Colon (tissue), 2 donors: ENCODE results near the gene RPS15.

Experiments used
- FAIRE-seq: peaks from 2 replicates; lab custom pipeline; 2012; peaks lifted over from hg19 to GRCh38; lab: Jason Lieb, UNC
- donor health status: control.
- donor health status: control.

RPS15 gene

GRCh38 chr19:1453525-1454364 is 15.5 kb downstream of the RPS15 start:
- FAIRE-seq, result no peak

- FAIRE-seq, result no peak
These were observed 16.8 kb downstream of the RPS15 start for GRCh38 chr19:1455002-1455335.

DNA sequence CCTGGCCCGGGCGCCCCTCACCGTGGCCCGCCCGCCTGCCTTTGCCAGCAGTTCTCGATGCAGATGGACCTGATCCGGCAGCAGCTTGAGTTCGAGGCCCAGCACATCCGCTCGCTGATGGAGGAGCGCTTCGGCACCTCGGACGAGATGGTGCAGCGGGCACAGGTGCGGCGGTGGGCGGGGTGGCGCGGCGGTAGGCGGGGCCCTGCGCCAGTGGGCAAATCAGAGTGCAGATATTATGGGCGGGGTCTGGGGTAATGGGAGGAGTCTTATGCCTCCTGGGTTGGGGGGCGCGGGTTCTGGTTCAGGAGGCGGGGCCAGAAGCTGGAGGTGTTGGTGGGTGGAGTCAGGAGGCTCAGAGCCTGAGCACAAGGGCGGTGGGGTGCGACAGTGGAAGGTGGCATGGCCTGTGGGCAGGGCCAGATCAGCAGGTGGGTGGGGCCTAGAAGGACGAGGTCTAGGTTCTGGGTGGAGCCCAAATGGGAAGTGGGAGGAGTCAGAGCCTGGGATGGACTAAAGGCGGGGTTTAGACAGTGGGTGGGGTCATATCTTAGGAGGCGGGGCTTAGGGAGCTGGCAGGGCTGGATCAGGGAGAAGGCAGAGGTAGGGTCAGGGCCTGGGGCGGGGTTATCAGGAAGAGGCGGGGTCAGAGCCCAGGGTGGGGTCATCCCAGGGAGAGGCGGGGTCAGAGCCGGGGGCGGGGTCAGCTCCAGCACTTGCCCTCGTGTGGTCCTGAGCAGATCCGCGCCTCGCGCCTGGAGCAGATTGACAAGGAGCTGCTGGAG is 17.3 kb downstream of the RPS15 start:
- no peak for FAIRE-seq

DNA sequence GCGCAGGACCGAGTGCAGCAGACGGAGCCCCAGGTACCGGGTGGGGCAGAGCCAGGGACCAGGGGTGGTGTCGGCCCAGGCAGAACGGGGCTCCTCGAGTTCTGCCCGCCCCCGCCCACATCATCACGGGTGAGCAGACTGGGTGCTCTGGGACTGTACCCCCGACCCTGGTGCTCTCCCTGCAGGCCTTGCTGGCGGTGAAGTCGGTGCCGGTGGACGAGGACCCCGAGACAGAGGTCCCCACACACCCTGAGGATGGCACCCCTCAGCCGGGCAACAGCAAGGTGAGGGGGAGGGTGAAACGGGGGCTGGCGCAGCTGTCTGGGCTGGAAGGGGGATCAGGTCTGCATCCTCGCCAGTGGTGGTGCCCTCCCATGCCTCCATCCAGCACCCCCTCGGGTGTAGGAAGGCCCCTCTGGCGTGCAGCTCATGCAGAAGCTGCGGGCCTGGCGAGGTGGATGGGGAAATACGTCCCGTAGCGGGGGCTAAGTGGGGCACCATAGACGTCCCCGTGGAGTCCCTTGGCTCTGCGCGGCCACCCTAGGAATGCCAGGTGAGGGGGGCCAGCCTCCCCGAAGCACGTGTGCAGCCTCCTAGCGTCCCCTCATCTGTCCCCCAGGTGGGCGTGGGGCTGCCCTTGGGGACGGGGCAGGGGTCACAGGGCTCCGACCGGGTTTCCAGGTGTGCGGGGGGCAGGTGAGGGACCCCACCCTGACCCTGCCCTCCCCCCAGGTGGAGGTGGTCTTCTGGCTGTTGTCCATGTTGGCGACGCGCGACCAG is 18.1 kb downstream of the RPS15 start:
- FAIRE-seq, result no peak

DNA sequence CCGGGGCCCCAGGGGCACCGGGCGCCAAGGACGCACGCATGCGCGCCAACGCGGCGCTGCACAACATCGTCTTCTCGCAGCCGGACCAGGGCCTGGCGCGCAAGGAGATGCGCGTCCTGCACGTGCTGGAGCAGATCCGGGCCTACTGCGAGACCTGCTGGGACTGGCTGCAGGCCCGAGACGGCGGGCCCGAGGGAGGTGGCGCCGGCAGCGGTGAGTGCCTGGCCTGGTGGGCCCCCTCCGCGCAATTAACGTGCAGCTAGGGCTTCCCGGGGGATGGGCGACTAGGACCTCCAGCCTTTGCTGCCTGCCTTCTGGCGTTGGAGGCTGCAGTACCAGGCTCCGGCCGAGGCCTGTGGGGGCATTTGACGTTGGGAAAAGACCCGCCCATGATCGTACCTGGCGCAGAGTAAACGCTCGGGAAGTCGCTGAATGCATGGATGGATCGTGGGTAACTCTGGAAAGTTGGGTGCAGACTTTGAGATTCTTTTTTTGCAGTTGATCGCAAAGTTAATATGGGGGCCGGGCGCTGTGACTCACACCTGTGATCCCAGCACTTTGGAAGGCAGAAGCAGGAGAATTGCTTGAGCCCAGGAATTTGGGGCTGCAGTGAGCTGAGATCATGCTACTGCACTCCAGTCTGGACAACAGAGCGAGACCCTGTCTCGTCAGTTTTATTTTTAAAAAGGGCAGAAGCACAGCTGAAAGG is 19.0 kb downstream of the RPS15 start:
- no peak for FAIRE-seq

GRCh38 chr19:1457892-1458291 is 19.7 kb downstream of the RPS15 start:
- no peak for FAIRE-seq

DNA sequence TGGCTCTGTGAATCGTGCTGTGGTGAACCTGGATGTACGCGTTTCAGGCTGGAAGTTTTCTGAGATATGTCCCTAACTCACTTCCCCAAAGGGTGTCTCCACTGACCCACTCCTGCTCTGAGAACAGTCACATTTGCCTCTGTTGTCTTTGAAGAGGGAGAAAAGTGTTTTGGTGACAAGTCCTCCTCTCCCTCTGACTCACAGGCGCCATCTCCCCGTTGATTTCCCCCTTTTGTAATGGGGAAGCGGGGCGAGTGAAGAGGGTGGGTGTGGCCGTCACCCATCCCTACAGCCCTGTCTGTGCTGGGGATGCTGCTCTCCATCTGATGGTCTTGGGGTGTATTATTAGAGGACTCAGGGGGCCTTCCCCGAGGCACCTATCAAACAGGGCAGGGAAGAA is 21.3 kb downstream of the RPS15 start:
- FAIRE-seq, result no peak

- FAIRE-seq, result no peak
These were observed 22.1 kb downstream of the RPS15 start for GRCh38 chr19:1460033-1460995.

DNA sequence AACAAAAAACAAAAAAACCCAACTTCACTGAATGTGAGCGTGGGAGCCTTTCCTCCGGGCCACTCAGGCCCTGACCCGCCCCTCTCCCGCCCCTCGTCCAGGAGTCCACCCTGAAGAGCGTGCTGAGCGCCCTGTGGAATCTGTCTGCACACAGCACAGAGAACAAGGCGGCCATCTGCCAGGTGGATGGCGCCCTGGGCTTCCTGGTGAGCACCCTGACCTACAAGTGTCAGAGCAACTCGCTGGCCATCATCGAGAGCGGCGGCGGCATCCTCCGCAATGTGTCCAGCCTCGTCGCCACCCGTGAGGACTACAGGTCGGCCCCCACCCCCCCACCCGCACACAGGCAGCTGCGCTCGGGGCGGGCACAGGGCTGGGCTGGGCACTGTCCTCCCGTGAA is 23.7 kb downstream of the RPS15 start:
- FAIRE-seq, result no peak

DNA sequence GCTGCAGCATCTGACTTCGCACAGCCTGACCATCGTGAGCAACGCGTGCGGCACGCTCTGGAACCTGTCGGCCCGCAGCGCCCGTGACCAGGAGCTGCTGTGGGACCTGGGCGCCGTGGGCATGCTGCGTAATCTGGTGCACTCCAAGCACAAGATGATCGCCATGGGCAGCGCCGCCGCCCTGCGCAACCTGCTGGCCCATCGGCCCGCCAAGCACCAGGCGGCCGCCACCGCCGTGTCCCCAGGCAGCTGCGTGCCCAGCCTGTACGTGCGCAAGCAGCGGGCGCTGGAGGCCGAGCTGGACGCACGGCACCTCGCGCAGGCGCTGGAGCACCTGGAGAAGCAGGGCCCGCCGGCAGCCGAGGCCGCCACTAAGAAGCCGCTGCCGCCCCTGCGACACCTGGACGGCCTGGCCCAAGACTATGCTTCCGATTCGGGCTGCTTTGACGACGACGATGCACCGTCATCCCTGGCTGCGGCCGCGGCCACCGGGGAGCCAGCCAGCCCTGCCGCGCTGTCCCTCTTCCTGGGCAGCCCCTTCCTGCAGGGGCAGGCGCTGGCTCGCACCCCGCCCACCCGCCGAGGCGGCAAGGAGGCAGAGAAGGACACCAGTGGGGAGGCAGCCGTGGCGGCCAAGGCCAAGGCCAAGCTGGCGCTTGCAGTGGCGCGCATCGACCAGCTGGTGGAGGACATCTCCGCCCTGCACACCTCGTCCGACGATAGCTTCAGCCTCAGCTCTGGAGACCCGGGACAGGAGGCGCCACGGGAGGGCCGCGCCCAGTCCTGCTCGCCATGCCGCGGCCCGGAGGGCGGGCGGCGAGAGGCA is 27.2 kb downstream of the RPS15 start:
- no peak for FAIRE-seq

DNA sequence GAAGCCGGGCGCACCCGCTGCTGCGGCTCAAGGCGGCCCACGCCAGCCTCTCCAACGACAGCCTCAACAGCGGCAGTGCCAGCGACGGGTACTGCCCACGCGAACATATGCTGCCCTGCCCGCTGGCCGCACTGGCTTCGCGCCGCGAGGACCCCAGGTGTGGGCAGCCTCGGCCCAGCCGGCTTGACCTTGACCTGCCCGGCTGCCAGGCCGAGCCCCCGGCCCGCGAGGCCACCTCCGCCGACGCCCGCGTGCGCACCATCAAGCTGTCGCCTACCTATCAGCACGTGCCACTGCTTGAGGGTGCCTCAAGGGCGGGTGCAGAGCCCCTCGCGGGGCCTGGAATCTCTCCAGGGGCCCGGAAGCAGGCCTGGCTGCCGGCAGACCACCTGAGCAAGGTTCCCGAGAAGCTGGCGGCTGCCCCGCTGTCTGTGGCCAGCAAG is 27.8 kb downstream of the RPS15 start:
- FAIRE-seq, result no peak

DNA sequence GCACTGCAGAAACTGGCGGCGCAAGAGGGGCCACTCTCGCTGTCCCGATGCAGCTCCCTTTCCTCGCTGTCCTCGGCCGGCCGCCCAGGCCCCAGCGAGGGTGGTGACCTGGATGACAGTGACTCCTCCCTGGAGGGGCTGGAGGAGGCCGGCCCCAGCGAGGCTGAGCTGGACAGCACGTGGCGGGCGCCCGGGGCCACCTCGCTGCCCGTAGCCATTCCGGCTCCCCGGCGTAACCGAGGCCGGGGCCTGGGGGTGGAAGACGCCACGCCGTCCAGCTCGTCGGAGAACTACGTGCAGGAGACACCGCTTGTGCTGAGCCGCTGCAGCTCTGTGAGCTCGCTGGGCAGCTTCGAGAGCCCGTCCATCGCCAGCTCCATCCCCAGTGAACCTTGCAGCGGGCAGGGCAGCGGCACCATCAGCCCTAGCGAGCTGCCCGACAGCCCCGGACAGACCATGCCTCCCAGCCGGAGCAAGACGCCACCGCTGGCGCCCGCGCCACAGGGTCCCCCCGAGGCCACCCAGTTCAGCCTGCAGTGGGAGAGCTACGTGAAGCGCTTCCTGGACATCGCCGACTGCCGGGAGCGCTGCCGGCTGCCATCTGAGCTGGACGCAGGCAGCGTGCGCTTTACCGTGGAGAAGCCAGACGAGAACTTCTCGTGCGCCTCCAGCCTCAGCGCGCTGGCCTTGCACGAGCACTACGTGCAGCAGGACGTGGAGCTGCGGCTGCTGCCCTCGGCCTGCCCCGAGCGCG is 28.4 kb downstream of the RPS15 start:
- no peak for FAIRE-seq

DNA sequence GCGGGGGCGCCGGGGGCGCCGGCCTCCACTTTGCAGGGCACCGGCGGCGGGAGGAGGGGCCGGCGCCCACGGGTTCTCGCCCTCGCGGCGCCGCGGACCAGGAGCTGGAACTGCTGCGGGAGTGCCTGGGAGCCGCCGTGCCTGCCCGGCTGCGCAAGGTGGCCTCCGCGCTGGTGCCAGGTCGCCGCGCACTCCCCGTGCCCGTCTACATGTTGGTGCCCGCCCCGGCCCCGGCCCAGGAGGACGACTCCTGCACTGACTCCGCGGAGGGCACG is 29.0 kb downstream of the RPS15 start:
- FAIRE-seq, result no peak

GRCh38 chr19:1467490-1468273 is 29.5 kb downstream of the RPS15 start:
- no peak for FAIRE-seq

DNA sequence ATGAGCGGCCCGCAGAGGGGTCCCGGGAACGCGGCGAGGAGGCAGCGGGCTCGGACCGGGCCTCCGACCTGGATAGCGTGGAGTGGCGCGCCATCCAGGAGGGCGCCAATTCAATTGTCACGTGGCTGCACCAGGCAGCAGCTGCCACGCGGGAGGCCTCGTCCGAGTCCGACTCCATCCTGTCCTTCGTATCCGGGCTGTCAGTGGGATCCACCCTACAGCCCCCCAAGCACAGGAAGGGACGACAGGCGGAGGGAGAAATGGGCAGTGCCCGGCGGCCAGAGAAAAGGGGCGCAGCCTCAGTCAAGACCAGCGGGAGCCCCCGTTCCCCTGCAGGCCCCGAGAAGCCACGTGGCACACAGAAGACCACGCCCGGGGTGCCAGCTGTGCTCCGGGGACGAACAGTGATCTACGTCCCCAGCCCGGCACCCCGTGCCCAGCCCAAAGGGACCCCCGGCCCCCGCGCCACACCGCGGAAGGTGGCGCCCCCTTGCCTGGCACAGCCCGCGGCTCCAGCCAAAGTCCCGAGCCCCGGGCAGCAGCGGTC is 30.2 kb downstream of the RPS15 start:
- FAIRE-seq, result no peak

GRCh38 chr19:1468821-1469254 is 30.6 kb downstream of the RPS15 start:
- no peak for FAIRE-seq

GRCh38 chr19:1469255-1470054 is 31.3 kb downstream of the RPS15 start:
- no peak for FAIRE-seq

DNA sequence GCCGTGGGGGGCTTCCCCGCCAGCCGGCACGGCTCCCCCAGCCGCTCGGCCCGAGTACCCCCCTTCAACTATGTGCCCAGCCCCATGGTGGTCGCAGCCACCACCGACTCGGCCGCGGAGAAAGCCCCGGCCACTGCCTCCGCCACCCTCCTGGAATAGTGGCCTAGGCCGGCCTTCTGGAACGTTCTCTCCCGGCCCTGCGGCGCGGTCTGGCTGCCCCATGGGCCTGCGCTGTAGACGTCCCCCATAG is 31.8 kb downstream of the RPS15 start:
- no peak for FAIRE-seq
